Measurements from ENCODE around the gene HMCN2.

DNA sequence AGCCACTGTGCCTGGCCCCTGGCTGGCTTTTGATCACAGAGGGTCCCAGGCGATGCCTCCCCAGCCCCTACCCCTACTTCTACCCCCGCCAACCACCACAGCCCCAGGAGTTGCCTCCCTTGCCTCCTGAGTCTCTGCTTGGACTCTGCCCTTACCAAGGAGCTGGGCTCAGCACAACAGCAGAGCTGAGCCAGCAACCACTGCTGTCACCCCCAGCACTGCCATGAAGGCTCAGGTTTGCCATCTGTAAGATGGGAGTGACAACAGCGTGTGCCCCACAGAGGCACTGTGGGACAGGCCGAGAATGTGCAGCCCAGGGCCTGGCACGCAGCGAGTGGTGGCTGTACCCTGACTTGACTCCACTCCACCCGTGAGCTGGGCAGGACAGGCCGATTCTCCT lies 116.1 kb downstream of the HMCN2 start:
- TF ChIP-seq, protein P1, sequence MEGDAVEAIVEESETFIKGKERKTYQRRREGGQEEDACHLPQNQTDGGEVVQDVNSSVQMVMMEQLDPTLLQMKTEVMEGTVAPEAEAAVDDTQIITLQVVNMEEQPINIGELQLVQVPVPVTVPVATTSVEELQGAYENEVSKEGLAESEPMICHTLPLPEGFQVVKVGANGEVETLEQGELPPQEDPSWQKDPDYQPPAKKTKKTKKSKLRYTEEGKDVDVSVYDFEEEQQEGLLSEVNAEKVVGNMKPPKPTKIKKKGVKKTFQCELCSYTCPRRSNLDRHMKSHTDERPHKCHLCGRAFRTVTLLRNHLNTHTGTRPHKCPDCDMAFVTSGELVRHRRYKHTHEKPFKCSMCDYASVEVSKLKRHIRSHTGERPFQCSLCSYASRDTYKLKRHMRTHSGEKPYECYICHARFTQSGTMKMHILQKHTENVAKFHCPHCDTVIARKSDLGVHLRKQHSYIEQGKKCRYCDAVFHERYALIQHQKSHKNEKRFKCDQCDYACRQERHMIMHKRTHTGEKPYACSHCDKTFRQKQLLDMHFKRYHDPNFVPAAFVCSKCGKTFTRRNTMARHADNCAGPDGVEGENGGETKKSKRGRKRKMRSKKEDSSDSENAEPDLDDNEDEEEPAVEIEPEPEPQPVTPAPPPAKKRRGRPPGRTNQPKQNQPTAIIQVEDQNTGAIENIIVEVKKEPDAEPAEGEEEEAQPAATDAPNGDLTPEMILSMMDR (conservative IDR thresholded peaks at IDR 0.05) = no peak
- TF ChIP-seq ZFX (IDR thresholded peaks at IDR 0.05) = no peak
